SHP77 treated with DMSO at 0.1 percent for 48 hours (cell line): Measurements from ENCODE around the gene NUBP1.
"Not testable (repeated sequence)": the region's sequence is repeated elsewhere in the genome, so short reads cannot be mapped to it uniquely, and the experiment has no call there.

Experiments used
- DNase-seq: peaks from one replicate; lab custom pipeline; 2025; lab: John Stamatoyannopoulos, UW

The NUBP1 gene

GRCh38 chr16:10751291-10751697 lies 7.7 kb downstream of the NUBP1 start:
- no peak for DNase-seq

DNA sequence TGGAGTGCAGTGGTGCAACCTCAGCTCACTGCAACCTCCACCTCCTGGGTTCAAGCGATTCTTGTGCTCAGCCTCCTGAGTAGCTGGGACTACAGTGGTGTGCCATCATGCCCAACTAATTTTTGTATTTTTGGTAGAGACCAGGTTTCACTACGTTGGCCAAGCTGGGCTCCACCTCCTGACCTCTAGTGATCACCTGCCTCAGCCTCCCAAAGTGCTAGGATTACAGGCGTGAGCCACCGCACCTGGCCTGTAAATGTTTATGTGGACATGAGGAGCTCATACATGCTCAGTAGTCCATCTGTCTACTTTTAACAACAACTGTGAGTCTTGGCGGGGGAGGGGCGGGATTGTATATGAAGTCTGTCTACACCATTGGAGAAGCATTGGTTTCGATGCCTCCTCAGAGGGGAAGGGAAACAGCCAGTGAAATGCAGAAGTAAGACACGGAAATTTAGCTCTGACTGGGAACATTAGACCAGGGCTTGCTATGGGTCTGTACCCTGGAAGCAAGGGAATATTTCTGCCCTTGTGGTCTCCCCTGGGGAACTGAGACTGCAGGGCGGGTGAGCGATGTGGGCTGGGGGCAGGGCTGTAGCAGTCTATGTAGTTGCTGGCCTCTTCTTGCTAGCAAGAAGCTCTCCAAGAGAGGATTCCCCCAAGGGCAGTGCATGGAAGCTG lies 9.3 kb downstream of the NUBP1 start:
- DNase-seq: no peak

- no peak for DNase-seq
Observed at GRCh38 chr16:10753670-10754069, 10.0 kb downstream of the NUBP1 start.

DNA sequence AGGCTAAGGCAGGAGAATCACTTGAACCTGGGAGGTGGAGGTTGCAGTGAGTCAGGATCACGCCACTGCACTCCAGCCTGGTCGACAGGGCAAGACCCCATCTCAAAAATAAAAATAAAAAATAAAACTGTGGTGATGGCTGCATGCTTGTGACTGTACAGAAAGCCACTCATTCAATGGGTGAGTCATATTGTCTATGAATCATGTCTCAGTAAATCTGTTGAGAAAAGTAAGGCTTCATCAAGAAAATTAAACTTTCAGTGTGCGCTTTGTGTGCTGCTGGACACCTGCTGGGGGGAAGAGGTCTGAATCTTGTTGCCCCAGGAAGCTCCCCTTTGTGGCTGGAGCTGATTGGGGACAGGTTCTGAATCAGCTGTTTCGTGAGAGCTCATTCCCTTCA lies 11.3 kb downstream of the NUBP1 start:
- no peak for DNase-seq

- DNase-seq: no peak
Observed at GRCh38 chr16:10756574-10756973, 12.9 kb downstream of the NUBP1 start.

- no peak for DNase-seq
Observed at GRCh38 chr16:10760858-10761257, 17.2 kb downstream of the NUBP1 start.

GRCh38 chr16:10761373-10761772 lies 17.7 kb downstream of the NUBP1 start:
- DNase-seq: no peak

- DNase-seq: no peak
Observed at GRCh38 chr16:10762336-10763016, 18.8 kb downstream of the NUBP1 start.

- DNase-seq: no peak
Observed at GRCh38 chr16:10763456-10763855, 19.8 kb downstream of the NUBP1 start.

DNA sequence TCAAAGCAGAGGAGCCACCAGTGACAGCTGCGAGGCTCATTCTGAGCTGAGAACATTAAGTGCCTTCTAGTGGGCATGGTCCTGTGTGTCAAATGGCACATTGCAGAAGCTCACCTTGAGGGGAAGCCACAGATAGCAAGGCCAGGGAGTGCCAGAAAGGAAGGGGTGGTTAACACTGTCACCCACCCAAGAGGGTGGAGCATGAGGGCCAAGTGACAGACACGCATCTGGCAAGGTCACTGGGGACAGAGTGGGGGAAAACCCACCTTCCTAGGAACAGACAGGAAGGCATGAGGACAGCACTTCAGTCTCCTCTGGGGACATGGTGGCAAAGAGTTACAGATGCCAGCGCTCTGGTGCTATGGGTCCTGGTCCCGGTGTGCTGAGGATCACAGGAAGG lies 22.1 kb downstream of the NUBP1 start:
- DNase-seq: no peak

DNA sequence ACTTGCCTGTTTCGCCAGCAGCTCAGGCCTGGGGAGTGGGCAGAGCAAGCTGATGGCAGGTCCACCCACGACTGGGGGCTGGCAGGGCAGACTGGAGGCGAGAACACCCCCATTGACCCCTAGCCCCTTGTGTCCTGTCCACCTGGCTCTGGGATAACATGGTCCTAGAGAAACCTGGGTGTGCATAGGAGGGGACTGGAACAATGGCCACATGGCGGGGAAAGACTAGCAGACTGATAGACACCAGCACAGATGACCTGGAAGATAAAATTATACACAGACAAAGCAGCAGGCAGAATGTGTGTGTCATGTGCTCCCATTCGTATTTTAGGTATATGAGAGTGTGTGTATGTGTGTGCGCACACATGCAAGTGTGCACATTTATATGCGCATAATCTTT lies 23.5 kb downstream of the NUBP1 start:
- DNase-seq: no peak

DNA sequence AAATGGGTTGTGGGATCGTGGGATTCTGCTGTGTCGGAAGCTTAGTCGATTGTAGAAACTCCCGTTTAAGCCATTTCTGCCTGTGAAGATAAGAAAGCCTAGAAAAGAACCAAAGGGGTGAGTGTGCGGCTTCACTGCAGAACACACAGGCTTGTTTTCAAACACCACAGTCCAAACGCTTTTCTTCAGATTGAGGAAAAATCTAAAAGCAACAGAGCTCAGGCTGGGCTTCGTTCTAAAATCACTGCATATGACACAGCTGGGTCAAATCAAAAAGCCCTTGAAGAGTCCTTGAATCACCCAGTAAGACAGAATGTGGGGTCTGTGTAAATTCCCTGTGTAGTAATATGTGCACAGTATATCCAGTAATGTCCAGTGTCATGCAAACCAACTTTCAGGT lies 25.7 kb downstream of the NUBP1 start:
- no peak for DNase-seq

GRCh38 chr16:10770907-10771306 lies 27.3 kb downstream of the NUBP1 start:
- no peak for DNase-seq

GRCh38 chr16:10776280-10776679 lies 32.6 kb downstream of the NUBP1 start:
- DNase-seq: no peak

GRCh38 chr16:10776923-10777322 lies 33.3 kb downstream of the NUBP1 start:
- DNase-seq: not testable (repeated sequence)

- no peak for DNase-seq
Observed at GRCh38 chr16:10777356-10777755, 33.7 kb downstream of the NUBP1 start.

DNA sequence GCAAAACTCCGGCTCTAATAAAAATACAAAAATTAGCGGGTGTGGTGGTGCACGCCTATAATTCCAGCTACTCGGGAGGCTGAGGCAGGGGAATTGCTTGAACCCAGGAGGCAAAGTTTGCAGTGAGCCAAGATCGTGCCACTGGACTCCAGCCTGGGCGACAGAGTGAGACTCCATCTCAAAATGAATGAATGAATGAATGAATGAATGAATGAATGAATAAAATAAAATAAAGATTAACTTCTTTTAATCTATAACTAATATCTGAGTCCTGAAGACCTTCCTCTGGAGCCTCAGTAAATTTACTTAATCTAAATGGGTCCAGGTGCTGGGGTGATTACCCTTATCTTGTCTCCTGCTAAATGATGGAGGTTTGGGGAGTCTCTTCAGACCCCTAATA lies 36.3 kb downstream of the NUBP1 start:
- not testable (repeated sequence) for DNase-seq

DNA sequence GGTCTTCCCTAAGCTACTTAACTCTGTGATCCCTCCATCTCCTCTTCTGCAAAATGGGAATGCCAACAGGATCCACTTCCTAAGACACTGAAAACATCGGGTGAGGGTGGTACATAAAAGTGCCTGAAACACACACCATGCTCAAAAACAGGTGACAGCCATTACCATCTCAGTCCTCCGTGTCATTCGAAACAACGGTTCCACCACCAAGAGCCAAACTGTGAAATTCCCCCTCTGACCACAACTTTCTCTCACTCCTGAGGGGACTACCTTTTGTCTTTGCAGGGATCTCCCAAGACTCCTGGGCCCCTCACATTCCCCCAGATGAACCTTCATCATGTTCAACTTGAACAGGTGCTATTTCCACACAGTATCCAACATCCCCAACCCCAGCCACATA lies 37.0 kb downstream of the NUBP1 start:
- DNase-seq: no peak

DNA sequence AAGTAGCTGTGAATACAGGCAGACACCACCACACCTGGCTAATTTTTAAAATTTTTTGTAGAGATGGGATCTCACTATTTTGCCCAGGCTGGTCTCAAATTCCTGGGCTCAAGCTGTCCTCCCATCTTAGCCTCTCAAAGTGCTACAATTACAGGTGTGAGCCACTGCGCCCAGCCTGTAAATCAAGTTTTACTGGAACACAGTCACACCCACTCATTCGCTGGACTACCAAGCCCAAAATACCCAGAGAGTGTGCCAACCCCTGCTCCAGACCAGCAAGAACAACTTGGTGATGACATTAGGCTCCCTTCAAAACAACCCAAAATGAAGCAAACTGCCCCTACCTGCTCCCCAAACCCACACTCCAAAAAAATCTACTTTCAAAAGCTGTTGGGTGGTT lies 39.0 kb downstream of the NUBP1 start:
- DNase-seq: no peak

GRCh38 chr16:10787304-10787703 lies 43.7 kb downstream of the NUBP1 start:
- DNase-seq: no peak

DNA sequence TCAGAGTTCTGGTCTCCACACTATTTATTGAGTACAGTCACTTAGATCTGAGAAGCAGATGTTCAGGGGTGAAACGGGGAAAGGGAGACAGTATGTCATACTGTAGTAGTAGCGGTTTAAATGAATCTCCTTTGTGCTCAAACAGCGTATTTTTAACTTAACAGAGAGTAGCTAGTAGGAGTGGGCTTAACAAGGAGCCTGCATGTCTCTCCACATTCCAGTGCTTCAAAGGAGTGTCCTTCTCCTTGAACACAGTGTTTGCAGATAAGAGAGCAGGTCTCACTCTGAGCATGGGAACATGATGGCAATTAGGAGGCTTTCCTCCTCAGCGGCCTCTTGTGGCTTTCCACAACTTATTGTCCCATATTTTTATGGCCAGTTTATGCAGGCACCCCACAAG lies 45.0 kb downstream of the NUBP1 start:
- not testable (repeated sequence) for DNase-seq

GRCh38 chr16:10791048-10791447 lies 47.4 kb downstream of the NUBP1 start:
- DNase-seq: no peak

DNA sequence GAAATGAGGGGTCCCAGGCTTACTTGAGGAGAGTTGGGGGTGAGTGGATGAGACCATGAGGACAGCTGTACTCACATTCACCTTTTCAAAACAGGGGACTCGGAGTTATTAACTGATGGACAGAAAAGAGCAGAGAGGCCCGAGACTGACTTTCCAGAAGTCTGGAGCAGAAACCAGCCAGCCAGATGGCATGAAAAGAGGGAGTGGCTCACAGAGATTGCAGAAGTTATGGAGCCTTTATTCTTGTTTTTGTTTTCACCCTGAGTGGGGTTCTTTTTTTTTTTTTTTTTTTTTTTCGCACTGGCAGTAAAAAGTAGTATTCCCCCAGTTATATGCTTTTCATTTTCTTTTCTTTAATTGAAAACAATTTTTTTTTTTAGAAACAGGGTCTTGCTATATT lies 56.1 kb downstream of the NUBP1 start:
- DNase-seq: no peak

DNA sequence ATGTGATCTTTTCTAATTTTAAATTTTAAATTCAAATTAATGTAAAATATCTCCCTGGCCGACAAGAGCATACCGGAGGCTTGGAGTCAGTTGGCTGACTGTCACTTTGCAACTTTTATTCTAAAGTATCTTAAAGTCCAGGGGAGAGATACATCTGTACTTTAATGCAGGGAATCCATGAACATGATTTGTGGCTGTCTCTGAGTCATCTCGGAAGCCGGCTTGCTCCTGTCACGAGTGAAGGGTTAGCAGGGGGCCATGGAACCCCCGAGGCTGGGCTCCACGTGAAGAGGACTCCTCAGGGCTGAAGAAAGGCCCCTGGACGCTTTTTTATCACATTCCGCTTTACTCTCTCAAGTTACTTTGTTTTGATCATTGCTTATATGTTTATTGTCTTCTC lies 61.7 kb downstream of the NUBP1 start:
- DNase-seq: no peak
